GM12873 (cell line): Measurements from ENCODE around the gene NUDT5.

ENCODE experiments used
- CTCF ChIP-seq: IDR thresholded peaks from 2 replicates; pipeline ENCODE4 v1.5.1; 2012; ENCODE audit warnings: low read depth, mild to moderate bottlenecking, moderate library complexity, low read length, control low read depth; ENCODE audit not compliant: insufficient read depth; ENCODE audit errors: missing control alignments

Gene NUDT5

GRCh38 chr10:12165999-12166775 lies 29.5 kb downstream of the NUDT5 start:
- TF ChIP-seq CTCF, result no peak

GRCh38 chr10:12165036-12165435 lies 30.7 kb downstream of the NUDT5 start:
- no peak for TF ChIP-seq CTCF

GRCh38 chr10:12164085-12164484 lies 31.6 kb downstream of the NUDT5 start:
- TF ChIP-seq CTCF, result no peak

GRCh38 chr10:12162927-12163326 lies 32.8 kb downstream of the NUDT5 start:
- no peak for TF ChIP-seq CTCF

GRCh38 chr10:12160664-12161063 lies 35.0 kb downstream of the NUDT5 start:
- TF ChIP-seq CTCF, result no peak

- no peak for TF ChIP-seq CTCF
These were observed 37.6 kb downstream of the NUDT5 start for GRCh38 chr10:12158111-12158510.

- no peak for TF ChIP-seq CTCF
These were observed 39.1 kb downstream of the NUDT5 start for GRCh38 chr10:12156367-12157123.
